ENCODE data around the gene BHLHE41.
A peak's percentile ranks its signal among the peaks of the same experiment; 100 is the strongest.

Gene BHLHE41

GRCh38 chr12:26100666-26101349 lies 24.0 kb downstream of the BHLHE41 start:
- in situ Hi-C loops (cut with MboI; ENCODE audit: low sequenced_read_pairs): loop anchor here (25.0 kb wide), 1 partner anchor 536 kb away; no protein-coding TSS in a partner anchor

DNA sequence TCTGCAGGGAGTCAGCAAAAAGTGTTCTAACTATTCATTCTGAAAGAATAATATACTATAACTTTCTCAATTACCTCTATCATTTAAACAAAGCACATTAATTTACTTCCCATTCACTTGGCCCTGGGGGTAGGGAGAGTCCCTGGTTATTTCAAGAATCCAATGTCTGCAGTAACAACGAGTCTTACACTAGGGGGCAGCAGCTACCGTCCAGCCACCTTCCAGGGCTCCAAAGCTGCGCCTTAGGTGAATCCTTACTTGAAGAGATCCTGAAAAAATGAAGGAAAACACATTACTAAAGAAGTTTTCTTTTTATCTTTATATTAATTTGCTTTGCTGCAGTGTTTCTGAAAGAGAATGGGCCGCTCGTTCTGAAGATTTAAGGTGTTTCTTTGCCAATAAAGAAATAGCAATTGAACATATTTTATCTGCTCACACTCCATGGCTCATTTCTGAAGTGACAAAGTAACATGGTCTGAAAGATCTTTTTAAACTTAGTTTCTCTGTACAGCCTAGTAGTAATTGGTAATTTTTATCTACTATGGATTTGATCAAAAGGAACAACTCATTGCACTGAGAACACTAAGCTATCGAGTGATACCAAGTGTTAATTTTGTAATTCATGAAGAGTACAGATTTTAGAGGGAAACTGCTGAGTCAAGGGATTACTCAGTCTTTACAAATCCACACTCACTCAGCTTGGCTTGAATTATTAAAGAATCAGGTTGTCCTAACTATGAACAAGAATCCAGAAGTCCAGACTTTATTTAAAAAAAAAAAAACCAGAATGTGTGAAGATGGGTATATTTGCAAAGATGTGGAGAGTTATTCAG lies 27.6 kb downstream of the BHLHE41 start:
- no peaks in the 10 kb centered on the region for H3K36me3 ChIP-seq (replicated peaks)
- H3K4me1 ChIP-seq: peaks cover 3% of the 10 kb centered on the region; the same call in 1 of the 2 replicates
- H3K9me3 ChIP-seq: no peaks in the 10 kb centered on the region
- peak; percentile 64 to 78 for DNase-seq (ENCODE audit: low spot score in 2 of 2)
- H3K4me3 ChIP-seq: no peak overlapping the region
- H3K27me3 ChIP-seq (ENCODE audit: low read depth): 0 out of 2 replicates have a peak, but pooled peaks cover 2% of the 10 kb centered on the region
- in situ Hi-C loops (cut with MboI; ENCODE audit: low sequenced_read_pairs): no loop called here

More at GRCh38 chr12:26100666-26101349, 24.0 kb downstream of the BHLHE41 start:
- Histone ChIP-seq H3K4me1 (no peaks in the 10 kb centered on the region), H3K36me3 (replicated peaks) (no peaks in the 10 kb centered on the region), H3K9me3 (no peaks in the 10 kb centered on the region), H3K4me3 (no peak overlapping the region), H3K27me3 (ENCODE audit: low read depth) (0 out of 2 replicates have a peak, but pooled peaks cover 2% of the 10 kb centered on the region)
- no peak for DNase-seq (ENCODE audit: low spot score in 2 of 2)

DNA sequence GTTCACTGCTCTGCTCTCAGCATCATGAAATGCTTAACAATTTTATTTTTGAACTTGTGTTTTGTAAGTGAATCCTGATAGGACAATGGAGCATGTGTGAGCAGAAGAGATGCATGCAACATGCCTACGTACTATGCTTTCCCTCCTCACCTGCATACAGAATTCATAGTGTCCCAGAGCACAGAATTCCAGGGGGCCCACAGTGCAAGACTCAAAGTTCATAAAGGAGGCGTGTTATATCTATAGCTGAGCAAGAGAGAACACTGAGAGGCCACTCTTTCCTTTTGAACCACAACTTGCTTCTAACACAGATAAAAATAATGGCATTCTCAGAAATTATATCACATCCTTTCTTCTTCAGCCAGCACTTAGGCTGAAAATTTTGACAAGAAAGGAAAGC lies 28.8 kb downstream of the BHLHE41 start:
- in situ Hi-C loops (cut with MboI; ENCODE audit: low sequenced_read_pairs): no loop called here
- H3K4me1 ChIP-seq: peaks cover 3% of the 10 kb centered on the region; the same call in 1 of the 2 replicates
- no peak overlapping the region for H3K4me3 ChIP-seq
- 0 out of 2 replicates have a peak, but pooled peaks cover 2% of the 10 kb centered on the region for H3K27me3 ChIP-seq (ENCODE audit: low read depth)
- no peak for DNase-seq (ENCODE audit: low spot score in 2 of 2)
- H3K9me3 ChIP-seq: no peaks in the 10 kb centered on the region
- H3K36me3 ChIP-seq (replicated peaks): no peaks in the 10 kb centered on the region

- DNase-seq (ENCODE audit: low spot score in 2 of 2): no peak
- Histone ChIP-seq H3K4me3 (no peak overlapping the region), H3K4me1 (peaks cover 3% of the 10 kb centered on the region; the same call in 1 of the 2 replicates), H3K27me3 (ENCODE audit: low read depth) (no peaks in the 10 kb centered on the region), H3K9me3 (no peaks in the 10 kb centered on the region), H3K36me3 (replicated peaks) (no peaks in the 10 kb centered on the region)
- in situ Hi-C loops (cut with MboI; ENCODE audit: low sequenced_read_pairs): no loop called here
Measured at GRCh38 chr12:26095186-26095585, 29.7 kb downstream of the BHLHE41 start.

- H3K27me3 ChIP-seq (ENCODE audit: low read depth): no peaks in the 10 kb centered on the region
- no peaks in the 10 kb centered on the region for H3K36me3 ChIP-seq (replicated peaks)
- DNase-seq (ENCODE audit: low spot score in 2 of 2): no peak
- in situ Hi-C loops (cut with MboI; ENCODE audit: low sequenced_read_pairs): no loop called here
- H3K4me1 ChIP-seq: peaks cover 3% of the 10 kb centered on the region; the same call in 1 of the 2 replicates
- no peaks in the 10 kb centered on the region for H3K9me3 ChIP-seq
- no peak overlapping the region for H3K4me3 ChIP-seq
Measured at GRCh38 chr12:26092346-26093105, 32.3 kb downstream of the BHLHE41 start.

- H3K4me1 ChIP-seq: peaks cover 3% of the 10 kb centered on the region; the same call in 1 of the 2 replicates
- H3K4me3 ChIP-seq: no peak overlapping the region
- H3K9me3 ChIP-seq: no peaks in the 10 kb centered on the region
- no peaks in the 10 kb centered on the region for H3K27me3 ChIP-seq (ENCODE audit: low read depth)
- no peak for DNase-seq (ENCODE audit: low spot score in 2 of 2)
- H3K36me3 ChIP-seq (replicated peaks): no peaks in the 10 kb centered on the region
- in situ Hi-C loops (cut with MboI; ENCODE audit: low sequenced_read_pairs): no loop called here
Measured at GRCh38 chr12:26091822-26092221, 33.0 kb downstream of the BHLHE41 start.

- H3K4me3 ChIP-seq: no peak overlapping the region
- no peak for DNase-seq (ENCODE audit: low spot score in 2 of 2)
- H3K9me3 ChIP-seq: no peaks in the 10 kb centered on the region
- in situ Hi-C loops (cut with MboI; ENCODE audit: low sequenced_read_pairs): no loop called here
- H3K4me1 ChIP-seq: peaks cover 3% of the 10 kb centered on the region; the same call in 1 of the 2 replicates
- H3K36me3 ChIP-seq (replicated peaks): no peaks in the 10 kb centered on the region
- H3K27me3 ChIP-seq (ENCODE audit: low read depth): no peaks in the 10 kb centered on the region
Measured at GRCh38 chr12:26090836-26091510, 33.9 kb downstream of the BHLHE41 start.

DNA sequence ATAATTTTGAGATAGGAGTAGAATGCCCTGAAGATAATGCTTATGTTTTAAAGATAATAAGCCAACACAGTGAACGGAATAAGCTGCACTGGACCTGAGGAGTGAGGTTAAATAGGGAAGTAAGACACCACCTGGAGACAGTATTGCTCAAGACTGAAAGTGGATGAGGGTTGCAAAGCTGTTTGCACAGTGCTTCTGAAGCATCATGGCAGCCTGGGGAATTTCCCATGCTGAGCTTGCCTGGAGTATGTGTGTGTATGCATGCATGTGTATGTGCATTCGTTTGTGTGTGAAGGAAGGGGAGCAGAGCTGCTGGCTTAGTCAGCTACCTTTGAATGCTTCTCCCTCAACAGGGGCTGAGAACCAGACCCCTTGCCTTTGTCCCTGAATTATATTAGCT lies 35.8 kb downstream of the BHLHE41 start:
- Histone ChIP-seq H3K27me3 (ENCODE audit: low read depth) (no peaks in the 10 kb centered on the region), H3K4me1 (peaks cover 3% of the 10 kb centered on the region; the same call in 1 of the 2 replicates), H3K4me3 (no peak overlapping the region), H3K9me3 (no peaks in the 10 kb centered on the region), H3K36me3 (replicated peaks) (no peaks in the 10 kb centered on the region)
- no peak for DNase-seq (ENCODE audit: low spot score in 2 of 2)
- in situ Hi-C loops (cut with MboI; ENCODE audit: low sequenced_read_pairs): no loop called here

GRCh38 chr12:26086936-26087335 lies 37.9 kb downstream of the BHLHE41 start:
- in situ Hi-C loops (cut with MboI; ENCODE audit: low sequenced_read_pairs): no loop called here
- Histone ChIP-seq H3K4me3 (no peak overlapping the region), H3K9me3 (no peaks in the 10 kb centered on the region), H3K27me3 (ENCODE audit: low read depth) (no peaks in the 10 kb centered on the region), H3K4me1 (no peaks in the 10 kb centered on the region), H3K36me3 (replicated peaks) (no peaks in the 10 kb centered on the region)
- no peak for DNase-seq (ENCODE audit: low spot score in 2 of 2)

- H3K36me3 ChIP-seq (replicated peaks): no peaks in the 10 kb centered on the region
- no peak for DNase-seq (ENCODE audit: low spot score in 2 of 2)
- H3K27me3 ChIP-seq (ENCODE audit: low read depth): no peaks in the 10 kb centered on the region
- no peaks in the 10 kb centered on the region for H3K4me1 ChIP-seq
- in situ Hi-C loops (cut with MboI; ENCODE audit: low sequenced_read_pairs): no loop called here
- no peaks in the 10 kb centered on the region for H3K9me3 ChIP-seq
- no peak overlapping the region for H3K4me3 ChIP-seq
Measured at GRCh38 chr12:26080911-26081310, 43.9 kb downstream of the BHLHE41 start.

- H3K4me3 ChIP-seq: no peak overlapping the region
- DNase-seq (ENCODE audit: low spot score in 2 of 2): no peak
- no peaks in the 10 kb centered on the region for H3K27me3 ChIP-seq (ENCODE audit: low read depth)
- in situ Hi-C loops (cut with MboI; ENCODE audit: low sequenced_read_pairs): no loop called here
- H3K9me3 ChIP-seq: no peaks in the 10 kb centered on the region
- no peaks in the 10 kb centered on the region for H3K36me3 ChIP-seq (replicated peaks)
- H3K4me1 ChIP-seq: no peaks in the 10 kb centered on the region
Measured at GRCh38 chr12:26077915-26078702, 46.7 kb downstream of the BHLHE41 start.

Data from HAP-1 (cell line).